Measurements from ENCODE around the gene IRF7.
"Not testable (repeated sequence)": the region's sequence is repeated elsewhere in the genome, so short reads cannot be mapped to it uniquely, and the experiment has no call there.

The IRF7 gene

DNA sequence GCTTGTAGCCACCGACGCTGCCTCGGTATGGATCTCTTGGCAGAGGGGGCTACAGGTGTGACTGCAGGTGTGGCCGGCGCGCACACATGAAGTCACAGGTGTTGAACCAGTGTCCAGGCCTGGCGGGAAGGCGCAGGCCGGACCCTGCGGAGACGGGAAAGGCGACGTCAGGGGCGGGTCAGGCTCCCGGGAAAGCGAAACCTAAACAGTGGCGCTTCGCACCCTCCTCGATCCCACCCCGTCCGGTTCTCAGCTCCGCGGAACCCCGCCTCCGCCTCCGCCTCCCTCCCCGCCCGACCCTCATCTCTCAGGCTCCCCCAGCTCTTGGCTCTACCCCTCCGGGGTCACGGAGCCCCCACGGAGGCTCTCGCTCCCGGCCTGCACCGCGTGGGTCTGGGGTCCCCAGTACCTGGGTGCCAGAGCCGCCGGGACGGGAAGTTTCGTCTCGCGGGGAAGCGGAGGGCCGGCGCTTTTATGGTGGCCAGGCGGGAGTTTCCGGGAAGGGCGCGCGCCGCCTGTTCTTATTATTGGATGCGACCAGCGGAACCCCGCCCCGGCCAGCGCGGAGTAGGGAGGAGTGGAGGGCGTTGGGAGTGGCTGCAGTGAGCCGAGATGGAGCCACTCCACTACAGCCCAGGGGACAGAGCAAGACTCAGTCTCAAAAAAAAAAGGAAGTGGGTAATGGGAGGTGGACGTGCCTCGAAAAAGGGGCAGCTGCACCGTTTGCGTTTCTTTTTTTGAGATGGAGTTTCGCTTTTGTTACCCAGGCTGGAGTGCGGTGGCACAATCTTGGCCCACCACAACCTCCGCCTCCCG is at the start of gene IRF7:
Gene IRF7, minus strand, starts transcription at position 447 of the 816 bp plus-strand sequence. CDS start 586 bp downstream, outside the sequence.
- no peaks in the 10 kb centered on the region for H3K9me3 ChIP-seq (ENCODE audit: insufficient read depth, low read depth, low read length)
- peak within 1 kb of the TSS; percentile 84 for H3K9ac ChIP-seq (ENCODE audit: low read depth, low read length)
- H3K36me3 ChIP-seq (ENCODE audit: insufficient read depth, low read depth, low read length), result peaks cover 25% of the 10 kb centered on the region
- peak within 1 kb of the TSS; percentile 76 for H3K4me3 ChIP-seq (ENCODE audit: low read length)
- no peaks in the 10 kb centered on the region for H3K4me1 ChIP-seq (ENCODE audit: insufficient read depth, low read length)
- peak within 1 kb of the TSS; percentile 56 for H3K27ac ChIP-seq (ENCODE audit: low read length)
- no peaks in the 10 kb centered on the region for H3K27me3 ChIP-seq (ENCODE audit: insufficient read depth, low read length)

DNA sequence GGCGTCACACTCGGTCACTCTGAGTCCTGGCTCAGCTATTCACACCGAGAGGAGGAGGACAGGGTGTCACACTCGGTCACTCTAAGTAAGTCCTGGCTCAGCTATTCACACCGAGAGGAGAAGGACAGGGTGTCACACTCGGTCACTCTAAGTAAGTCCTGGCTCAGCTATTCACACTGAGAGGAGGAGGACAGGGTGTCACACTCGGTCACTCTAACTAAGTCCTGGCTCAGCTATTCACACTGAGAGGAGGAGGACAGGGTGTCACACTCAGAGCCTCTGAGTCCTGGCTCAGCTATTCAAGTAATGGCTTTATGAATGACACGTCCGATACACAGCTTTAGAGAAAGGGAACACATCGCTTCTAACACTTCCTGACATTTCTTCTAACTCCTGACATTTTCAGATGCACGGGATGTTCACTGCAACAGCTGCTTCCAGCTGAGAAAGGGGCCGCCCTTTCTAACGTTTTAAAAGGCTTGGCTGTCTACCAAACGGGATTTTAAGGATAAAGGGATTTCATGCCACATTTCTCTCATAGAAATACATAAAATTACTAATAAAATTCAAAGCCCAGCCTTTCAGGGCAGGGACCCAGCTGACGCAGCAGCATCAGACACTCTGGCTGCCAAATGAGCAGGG is 49.4 kb upstream of the IRF7 start:
- Histone ChIP-seq H3K9me3 (ENCODE audit: insufficient read depth, low read depth, low read length) (no peaks in the 10 kb centered on the region), H3K9ac (ENCODE audit: low read depth, low read length) (no peak overlapping the region), H3K4me3 (ENCODE audit: low read length) (no peak overlapping the region), H3K27ac (ENCODE audit: low read length) (no peak overlapping the region), H3K4me1 (ENCODE audit: insufficient read depth, low read length) (no peaks in the 10 kb centered on the region), H3K36me3 (ENCODE audit: insufficient read depth, low read depth, low read length) (peaks cover 45% of the 10 kb centered on the region), H3K27me3 (ENCODE audit: insufficient read depth, low read length) (no peaks in the 10 kb centered on the region)

DNA sequence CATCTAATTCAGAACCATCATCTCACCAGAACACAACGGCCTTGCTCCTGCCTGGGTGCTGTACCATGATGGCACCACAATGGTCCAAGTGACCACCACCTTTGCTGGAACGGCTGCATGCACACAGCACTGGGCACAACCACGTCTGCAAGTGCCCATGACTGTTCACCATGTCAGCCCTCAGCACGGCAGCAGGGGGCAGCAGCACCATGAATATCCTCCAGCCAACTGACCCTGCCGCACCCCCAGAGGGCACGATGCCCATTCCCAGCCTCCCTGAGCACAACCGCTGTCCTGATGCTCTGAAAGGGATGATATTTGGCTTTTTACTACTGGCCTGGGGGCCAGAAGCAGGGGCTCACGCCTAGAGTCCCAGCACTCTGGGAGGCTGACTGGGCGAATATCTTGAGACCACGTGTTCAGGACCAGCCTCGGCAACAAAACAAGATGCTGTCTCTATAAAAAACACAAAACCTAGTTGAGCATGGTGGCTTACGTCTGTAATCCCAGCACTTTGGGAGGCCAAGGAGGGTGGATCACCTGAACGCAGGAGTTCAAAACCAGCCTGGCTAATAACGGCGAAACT is 47.0 kb upstream of the IRF7 start:
- no peak overlapping the region for H3K9ac ChIP-seq (ENCODE audit: low read depth, low read length)
- no peaks in the 10 kb centered on the region for H3K4me1 ChIP-seq (ENCODE audit: insufficient read depth, low read length)
- H3K4me3 ChIP-seq (ENCODE audit: low read length), result no peak overlapping the region
- no peaks in the 10 kb centered on the region for H3K9me3 ChIP-seq (ENCODE audit: insufficient read depth, low read depth, low read length)
- no peak overlapping the region for H3K27ac ChIP-seq (ENCODE audit: low read length)
- H3K36me3 ChIP-seq (ENCODE audit: insufficient read depth, low read depth, low read length), result peaks cover 56% of the 10 kb centered on the region
- H3K27me3 ChIP-seq (ENCODE audit: insufficient read depth, low read length), result no peaks in the 10 kb centered on the region

DNA sequence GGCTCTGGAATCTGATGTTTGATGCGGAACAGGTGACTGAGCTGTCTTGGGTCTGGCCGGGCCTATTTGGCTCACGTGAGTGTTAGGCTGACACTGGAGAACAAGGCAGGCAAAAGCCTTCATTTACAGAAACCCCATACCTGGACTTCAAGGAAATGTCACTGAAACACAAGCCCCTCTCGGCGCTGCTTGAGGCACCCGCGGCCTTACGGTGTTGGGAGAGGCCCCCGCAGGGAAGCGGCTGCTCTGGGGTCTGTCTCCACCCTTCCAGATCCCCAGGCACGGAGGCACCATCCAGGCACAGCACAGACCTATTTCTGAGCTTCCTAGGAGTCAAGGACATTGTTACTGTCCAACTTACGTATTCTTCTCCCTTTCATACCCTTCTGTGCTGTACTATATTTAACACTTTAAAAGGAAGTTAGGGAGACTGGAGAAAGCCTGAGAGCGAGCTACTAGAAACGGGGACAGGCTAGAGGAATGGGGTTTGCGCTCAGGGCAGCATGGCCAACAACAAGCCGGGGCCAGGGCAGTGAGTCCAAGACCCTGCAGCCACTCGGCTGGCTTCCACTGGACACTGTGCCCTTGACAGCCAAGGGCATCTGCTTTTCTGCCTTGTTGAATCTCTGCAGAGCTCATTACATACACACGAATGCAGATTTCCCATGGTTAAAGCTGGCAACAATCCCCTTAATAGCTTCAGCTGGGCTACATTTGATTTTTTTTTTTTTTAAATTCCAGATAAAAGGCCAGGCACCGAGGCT is 45.1 kb upstream of the IRF7 start:
- Histone ChIP-seq H3K4me1 (ENCODE audit: insufficient read depth, low read length) (no peaks in the 10 kb centered on the region), H3K9me3 (ENCODE audit: insufficient read depth, low read depth, low read length) (no peaks in the 10 kb centered on the region), H3K4me3 (ENCODE audit: low read length) (no peak overlapping the region), H3K9ac (ENCODE audit: low read depth, low read length) (no peak overlapping the region), H3K27me3 (ENCODE audit: insufficient read depth, low read length) (no peaks in the 10 kb centered on the region), H3K36me3 (ENCODE audit: insufficient read depth, low read depth, low read length) (peaks cover 48% of the 10 kb centered on the region), H3K27ac (ENCODE audit: low read length) (no peak overlapping the region)

DNA sequence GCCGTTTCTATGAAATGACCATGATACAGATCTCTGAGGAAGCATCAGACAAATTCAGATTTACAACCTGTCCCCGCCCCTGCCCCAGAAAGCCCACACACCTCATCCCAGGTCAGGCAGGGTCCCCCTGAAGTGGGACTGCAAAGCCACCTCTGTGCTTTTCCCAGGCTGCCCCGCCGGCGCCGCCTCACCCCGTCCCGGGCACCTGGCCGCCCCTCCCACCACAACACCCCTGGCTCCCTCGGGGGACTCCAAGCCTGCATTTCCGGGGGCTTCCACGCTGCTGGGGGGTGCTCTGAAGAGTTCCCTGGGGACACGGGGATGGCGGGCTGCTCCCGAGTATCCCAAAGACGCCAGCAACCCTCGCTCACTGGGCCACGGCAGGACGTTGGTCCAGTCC is 44.5 kb upstream of the IRF7 start:
- H3K4me1 ChIP-seq (ENCODE audit: insufficient read depth, low read length), result no peaks in the 10 kb centered on the region
- no peak overlapping the region for H3K9ac ChIP-seq (ENCODE audit: low read depth, low read length)
- H3K27ac ChIP-seq (ENCODE audit: low read length), result no peak overlapping the region
- no peaks in the 10 kb centered on the region for H3K9me3 ChIP-seq (ENCODE audit: insufficient read depth, low read depth, low read length)
- H3K4me3 ChIP-seq (ENCODE audit: low read length), result no peak overlapping the region
- H3K36me3 ChIP-seq (ENCODE audit: insufficient read depth, low read depth, low read length), result peaks cover 42% of the 10 kb centered on the region
- H3K27me3 ChIP-seq (ENCODE audit: insufficient read depth, low read length), result no peaks in the 10 kb centered on the region

DNA sequence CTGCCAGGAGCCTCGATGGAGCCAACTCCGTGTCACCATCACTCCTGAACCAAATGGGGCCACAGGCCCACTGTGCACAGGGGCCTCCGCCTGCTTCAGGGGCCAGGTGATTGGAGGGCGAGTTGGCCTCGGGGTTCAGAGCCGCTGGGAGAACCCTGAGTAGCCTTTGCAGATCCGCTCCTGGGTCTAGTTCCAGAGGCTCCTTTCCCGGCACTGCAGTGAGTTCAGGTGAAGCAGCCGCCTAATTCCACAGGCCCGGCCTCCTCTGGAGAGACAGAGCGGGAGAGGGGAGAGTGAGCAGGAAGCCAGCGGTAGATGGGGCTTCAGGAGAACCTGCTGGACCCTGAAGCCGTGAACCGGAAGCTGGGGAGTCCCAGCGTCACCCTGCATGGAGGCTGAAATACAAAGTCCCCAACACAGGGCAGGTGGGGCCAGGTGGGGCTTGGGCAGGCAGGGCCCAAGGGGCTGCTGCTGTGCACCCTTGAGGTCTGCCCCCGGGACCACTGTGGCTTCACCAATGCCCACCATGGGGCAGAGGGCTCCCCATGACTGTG is 43.9 kb upstream of the IRF7 start:
- no peaks in the 10 kb centered on the region for H3K27me3 ChIP-seq (ENCODE audit: insufficient read depth, low read length)
- H3K36me3 ChIP-seq (ENCODE audit: insufficient read depth, low read depth, low read length), result peaks cover 39% of the 10 kb centered on the region
- H3K27ac ChIP-seq (ENCODE audit: low read length), result no peak overlapping the region
- H3K4me3 ChIP-seq (ENCODE audit: low read length), result no peak overlapping the region
- no peak overlapping the region for H3K9ac ChIP-seq (ENCODE audit: low read depth, low read length)
- no peaks in the 10 kb centered on the region for H3K9me3 ChIP-seq (ENCODE audit: insufficient read depth, low read depth, low read length)
- no peaks in the 10 kb centered on the region for H3K4me1 ChIP-seq (ENCODE audit: insufficient read depth, low read length)

DNA sequence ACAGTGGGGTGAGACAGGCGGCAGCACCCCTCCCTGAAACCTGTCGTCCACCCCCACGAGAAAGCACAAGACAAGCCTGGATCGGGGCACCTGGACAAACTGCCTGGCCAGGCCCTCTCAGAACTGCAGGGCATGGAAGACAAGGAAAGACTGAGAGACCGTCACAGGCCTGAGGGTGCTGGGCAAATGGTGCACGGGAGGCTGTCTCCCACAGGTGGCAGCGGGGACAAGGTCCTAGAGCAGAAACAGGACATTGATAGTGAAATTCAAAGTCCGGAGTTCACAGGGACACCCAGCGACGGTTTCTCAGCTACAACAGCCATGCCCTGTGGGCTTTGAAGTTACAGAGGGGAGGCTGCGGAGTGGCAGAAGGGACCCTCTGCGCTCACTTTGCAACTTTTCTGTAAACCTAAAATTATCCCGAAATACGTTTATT is 42.0 kb upstream of the IRF7 start:
- Histone ChIP-seq H3K9ac (ENCODE audit: low read depth, low read length) (no peak overlapping the region), H3K4me1 (ENCODE audit: insufficient read depth, low read length) (no peaks in the 10 kb centered on the region), H3K9me3 (ENCODE audit: insufficient read depth, low read depth, low read length) (no peaks in the 10 kb centered on the region), H3K4me3 (ENCODE audit: low read length) (no peak overlapping the region), H3K27ac (ENCODE audit: low read length) (no peak overlapping the region), H3K36me3 (ENCODE audit: insufficient read depth, low read depth, low read length) (peaks cover 30% of the 10 kb centered on the region), H3K27me3 (ENCODE audit: insufficient read depth, low read length) (no peaks in the 10 kb centered on the region)

DNA sequence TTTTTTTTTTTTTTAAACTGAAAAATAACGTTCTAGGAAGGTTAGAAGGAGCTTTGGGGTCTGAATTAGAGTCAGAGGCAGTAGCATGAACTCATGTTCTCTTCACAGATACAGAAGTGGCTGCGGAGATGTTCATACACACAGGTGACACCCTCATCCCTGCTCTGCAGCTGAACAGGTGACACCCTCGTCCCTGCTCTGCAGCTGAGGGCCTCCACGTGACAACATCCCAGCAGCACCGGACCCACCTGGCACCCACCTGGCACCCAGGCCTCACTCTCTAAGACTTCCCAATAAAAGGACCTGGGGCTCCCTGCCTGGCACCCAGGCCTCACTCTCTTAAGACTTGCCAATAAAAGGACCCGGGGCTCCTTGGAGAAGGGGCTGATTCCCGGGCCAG is 41.1 kb upstream of the IRF7 start:
- Histone ChIP-seq H3K4me1 (ENCODE audit: insufficient read depth, low read length) (no peaks in the 10 kb centered on the region), H3K27ac (ENCODE audit: low read length) (no peak overlapping the region), H3K27me3 (ENCODE audit: insufficient read depth, low read length) (no peaks in the 10 kb centered on the region), H3K9me3 (ENCODE audit: insufficient read depth, low read depth, low read length) (no peaks in the 10 kb centered on the region), H3K36me3 (ENCODE audit: insufficient read depth, low read depth, low read length) (peaks cover 30% of the 10 kb centered on the region), H3K4me3 (ENCODE audit: low read length) (no peak overlapping the region), H3K9ac (ENCODE audit: low read depth, low read length) (no peak overlapping the region)

DNA sequence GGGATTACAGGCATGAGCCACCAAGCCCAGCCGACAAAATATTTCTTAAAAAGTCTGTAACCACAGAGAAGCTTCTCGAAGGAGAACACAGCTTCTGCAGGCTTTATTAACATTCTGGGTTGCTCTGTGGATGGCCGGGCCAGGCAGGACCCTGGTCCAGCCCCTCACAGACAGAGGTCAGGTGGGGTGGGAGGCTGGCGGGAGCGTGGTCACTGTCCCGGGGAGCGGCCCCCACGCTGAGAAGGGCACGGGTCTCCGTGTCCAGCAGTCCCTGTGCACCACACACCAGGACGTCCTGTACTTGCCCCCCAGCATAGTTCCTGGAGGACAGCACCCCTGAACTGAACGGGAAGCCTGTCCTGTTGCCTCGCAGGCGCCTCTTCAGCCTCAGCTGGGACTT is 40.7 kb upstream of the IRF7 start:
- Histone ChIP-seq H3K27me3 (ENCODE audit: insufficient read depth, low read length) (no peaks in the 10 kb centered on the region), H3K9ac (ENCODE audit: low read depth, low read length) (no peak overlapping the region), H3K4me3 (ENCODE audit: low read length) (no peak overlapping the region), H3K4me1 (ENCODE audit: insufficient read depth, low read length) (no peaks in the 10 kb centered on the region), H3K36me3 (ENCODE audit: insufficient read depth, low read depth, low read length) (peaks cover 26% of the 10 kb centered on the region), H3K9me3 (ENCODE audit: insufficient read depth, low read depth, low read length) (no peaks in the 10 kb centered on the region), H3K27ac (ENCODE audit: low read length) (no peak overlapping the region)

DNA sequence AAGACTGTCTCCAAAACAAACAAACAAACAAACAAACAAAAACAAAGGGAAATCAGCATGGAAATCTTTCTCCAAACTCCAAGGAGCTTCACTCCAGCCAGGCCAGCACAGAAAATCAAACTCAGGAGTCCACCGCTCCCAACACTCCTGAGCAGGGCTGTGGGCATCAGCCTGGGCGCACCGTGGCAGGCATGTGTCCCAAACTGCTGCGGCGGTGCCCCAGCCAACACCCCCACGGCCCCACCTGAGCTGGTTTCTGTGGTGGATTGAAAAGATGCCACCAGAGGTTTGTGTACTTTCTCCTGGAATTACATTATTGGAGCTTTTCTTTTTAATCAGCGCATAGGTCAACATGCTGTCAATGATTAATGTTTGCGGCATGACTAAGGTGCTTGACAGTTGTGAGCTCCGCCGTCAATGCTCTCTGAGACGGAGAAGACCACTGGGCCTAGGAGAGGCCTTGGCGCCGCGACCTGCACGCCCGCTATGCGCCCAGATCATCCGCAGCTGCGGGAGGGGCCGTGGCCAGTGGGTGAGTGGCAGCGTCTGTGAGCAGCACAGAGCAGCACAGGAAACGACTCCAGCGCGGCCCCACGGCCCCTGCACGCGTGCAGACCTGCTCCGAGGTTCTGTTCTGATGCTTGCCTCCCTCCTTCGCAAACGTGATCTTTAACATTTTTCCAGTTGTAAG is 39.4 kb upstream of the IRF7 start:
- H3K4me1 ChIP-seq (ENCODE audit: insufficient read depth, low read length), result no peaks in the 10 kb centered on the region
- H3K4me3 ChIP-seq (ENCODE audit: low read length), result no peak overlapping the region
- H3K27me3 ChIP-seq (ENCODE audit: insufficient read depth, low read length), result no peaks in the 10 kb centered on the region
- H3K9ac ChIP-seq (ENCODE audit: low read depth, low read length), result no peak overlapping the region
- no peaks in the 10 kb centered on the region for H3K9me3 ChIP-seq (ENCODE audit: insufficient read depth, low read depth, low read length)
- no peak overlapping the region for H3K27ac ChIP-seq (ENCODE audit: low read length)
- peaks cover 16% of the 10 kb centered on the region; the same call in 1 of the 2 replicates for H3K36me3 ChIP-seq (ENCODE audit: insufficient read depth, low read depth, low read length)

DNA sequence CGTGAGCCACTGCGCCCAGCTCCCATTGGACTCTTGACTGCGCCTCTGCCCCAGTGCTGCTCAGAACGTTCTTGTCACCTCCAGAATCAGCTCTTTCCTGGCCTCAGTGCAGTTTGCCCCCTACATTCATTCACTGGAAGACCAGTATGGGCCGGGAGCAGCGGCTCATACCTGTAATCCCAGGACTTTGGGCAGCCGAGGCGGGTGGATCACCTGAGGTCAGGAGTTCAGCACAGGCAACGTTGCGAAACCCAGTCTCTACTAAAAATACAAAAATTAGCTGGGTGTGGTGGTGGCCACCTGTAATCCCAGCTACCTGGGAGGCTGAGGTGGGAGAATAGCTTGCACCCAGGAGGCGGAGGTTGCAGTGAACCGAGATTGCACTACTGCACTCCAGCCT is 38.7 kb upstream of the IRF7 start:
- peaks cover 13% of the 10 kb centered on the region; the same call in 1 of the 2 replicates for H3K36me3 ChIP-seq (ENCODE audit: insufficient read depth, low read depth, low read length)
- H3K27me3 ChIP-seq (ENCODE audit: insufficient read depth, low read length); H3K27ac ChIP-seq (ENCODE audit: low read length): not testable (repeated sequence)

More for the DNA sequence above, 38.7 kb upstream of the IRF7 start:
- H3K9ac ChIP-seq (ENCODE audit: low read depth, low read length); H3K9me3 ChIP-seq (ENCODE audit: insufficient read depth, low read depth, low read length); H3K4me3 ChIP-seq (ENCODE audit: low read length); H3K4me1 ChIP-seq (ENCODE audit: insufficient read depth, low read length): not testable (repeated sequence)
